Suprapubic skin (tissue), 4 donors: ENCODE results near the gene SPR. TPM values are rescaled to one million over a fixed set of nuclear protein-coding genes. Genes with fewer than 3 reads are reported as not detected.
"Not testable (repeated sequence)": the region's sequence is repeated elsewhere in the genome, so short reads cannot be mapped to it uniquely, and the experiment has no call there.

Experiments
- DNase-seq, 2 donors: peaks; one replicate each; pipeline ENCODE4 v3.0.0-alpha.2; 2019; ENCODE audit warnings: low spot score in 2 of 2
- H3K27ac ChIP-seq: fragments of 200-600 bp; sonication (generic); one replicate; pipeline ENCODE4 v1.5.1; 2019
- H3K27me3 ChIP-seq: fragments of 200-600 bp; sonication (generic); one replicate; pipeline ENCODE4 v1.5.1; 2019
- H3K36me3 ChIP-seq: fragments of 200-600 bp; sonication (generic); one replicate; pipeline ENCODE4 v1.5.1; 2019
- H3K4me1 ChIP-seq: fragments of 200-600 bp; sonication (generic); one replicate; pipeline ENCODE4 v1.5.1; 2019
- H3K4me3 ChIP-seq: fragments of 200-600 bp; sonication (generic); one replicate; pipeline ENCODE4 v1.5.1; 2019; ENCODE audit warnings: mild to moderate bottlenecking
- H3K9me3 ChIP-seq: fragments of 200-600 bp; sonication (generic); one replicate; pipeline ENCODE4 v1.5.1; 2019
- CTCF ChIP-seq, 2 donors: fragments of 200-600 bp in 1 of 2; fragments of 450-650 bp in 1 of 2; sonication (generic) in 1 of 2; IDR thresholded peaks; one replicate each; pipeline ENCODE4 v1.5.1; 2016 to 2019; ENCODE audit warnings: antibody characterized with exemption in 2 of 2, mild to moderate bottlenecking in 1 of 2, moderate library complexity in 1 of 2
- EP300 ChIP-seq: sonication (generic); formaldehyde crosslinking; IDR thresholded peaks from one replicate; pipeline ENCODE4 v1.6.1; 2017; ENCODE audit warnings: antibody characterized with exemption
- POLR2A ChIP-seq, 2 donors: fragments of 450-650 bp; IDR thresholded peaks; one replicate each; pipeline ENCODE4 v1.6.1; 2017; ENCODE audit warnings: antibody characterized with exemption in 2 of 2, mild to moderate bottlenecking in 2 of 2, moderate library complexity in 2 of 2
- POLR2AphosphoS5 ChIP-seq, 3 donors: sonication (generic); formaldehyde crosslinking; IDR thresholded peaks; one replicate each; pipeline ENCODE4 v1.6.1; 2017; ENCODE audit warnings: antibody characterized with exemption in 3 of 3
- WGBS: methylation state at CpG from one replicate; pipeline ENCODE4 v1.1.5; 2018; 5-methylcytosine and 5-hydroxymethylcytosine counted together
- total RNA-seq, 4 donors: library from RNA; depleted of rRNA; stranded (reverse); fragments of >200 nt; gene quantifications; one replicate each; pipeline ENCODE4 v1.1.0, GENCODE V29; 2016

Gene SPR
- total RNA-seq, 4 donors from 2014 or later = 11.9 to 14.2 (median 14.1) TPM

- H3K36me3 ChIP-seq = no peaks in the 10 kb centered on the region
- no peaks in the 10 kb centered on the region for H3K9me3 ChIP-seq
- no peak for DNase-seq
- H3K4me1 ChIP-seq = no peaks in the 10 kb centered on the region
- H3K4me3 ChIP-seq = no peak overlapping the region
- no peak overlapping the region for H3K27ac ChIP-seq
- TF ChIP-seq CTCF (IDR thresholded peaks at IDR 0.05) (no peak), POLR2A (IDR thresholded peaks at IDR 0.05) (no peak), EP300 (no peak), POLR2AphosphoS5 (IDR thresholded peaks at IDR 0.05) (no peak)
- 71% methylated on average over 3 of the region's 3 CpGs for WGBS
- peaks cover 64% of the 10 kb centered on the region for H3K27me3 ChIP-seq
Measured at GRCh38 chr2:72901426-72901825, 14.2 kb downstream of the SPR start.

- not testable (repeated sequence) for DNase-seq, H3K4me1 ChIP-seq, H3K4me3 ChIP-seq, H3K27ac ChIP-seq, H3K36me3 ChIP-seq, H3K9me3 ChIP-seq
- WGBS = 82% methylated on average over 13 of the region's 13 CpGs
- peaks cover 92% of the 10 kb centered on the region for H3K27me3 ChIP-seq
Measured at GRCh38 chr2:72907369-72907768, 20.2 kb downstream of the SPR start.

- Histone ChIP-seq H3K27ac (no peak overlapping the region), H3K27me3 (peaks cover 94% of the 10 kb centered on the region)
Measured at GRCh38 chr2:72908741-72909140, 21.5 kb downstream of the SPR start.

GRCh38 chr2:72911256-72911655 lies 24.0 kb downstream of the SPR start:
- Histone ChIP-seq H3K27me3 (peaks cover 99% of the 10 kb centered on the region), H3K36me3 (no peaks in the 10 kb centered on the region), H3K4me3 (no peak overlapping the region), H3K4me1 (peaks cover 17% of the 10 kb centered on the region), H3K27ac (no peak overlapping the region), H3K9me3 (no peaks in the 10 kb centered on the region)
- DNase-seq = no peak
- WGBS = 41% methylated on average over 1 of the region's 1 CpG
- TF ChIP-seq EP300 (no peak), POLR2A (IDR thresholded peaks at IDR 0.05) (no peak), POLR2AphosphoS5 (IDR thresholded peaks at IDR 0.05) (no peak), CTCF (IDR thresholded peaks at IDR 0.05) (no peak)

More at GRCh38 chr2:72908741-72909140, 21.5 kb downstream of the SPR start:
- TF ChIP-seq POLR2AphosphoS5 (IDR thresholded peaks at IDR 0.05) = no peak
- TF ChIP-seq EP300 = no peak
- no peak for TF ChIP-seq POLR2A (IDR thresholded peaks at IDR 0.05)
- no peak for TF ChIP-seq CTCF (IDR thresholded peaks at IDR 0.05)
- H3K4me3 ChIP-seq = no peak overlapping the region
- H3K9me3 ChIP-seq = no peaks in the 10 kb centered on the region
- H3K4me1 ChIP-seq = no peaks in the 10 kb centered on the region
- no peaks in the 10 kb centered on the region for H3K36me3 ChIP-seq
- 83% methylated on average over 3 of the region's 3 CpGs for WGBS
- no peak for DNase-seq

- TF ChIP-seq EP300 (no peak), CTCF (IDR thresholded peaks at IDR 0.05) (no peak)
- peaks cover 41% of the 10 kb centered on the region for H3K4me1 ChIP-seq
- DNase-seq = peak in 1 of 2 donors; percentile 40
- H3K36me3 ChIP-seq = no peaks in the 10 kb centered on the region
- no peak overlapping the region for H3K4me3 ChIP-seq
- H3K27ac ChIP-seq = no peak overlapping the region
- 17% methylated on average over 7 of the region's 7 CpGs for WGBS
- peaks cover 99% of the 10 kb centered on the region for H3K27me3 ChIP-seq
- H3K9me3 ChIP-seq = no peaks in the 10 kb centered on the region
Measured at GRCh38 chr2:72913486-72914205, 26.4 kb downstream of the SPR start.

DNA sequence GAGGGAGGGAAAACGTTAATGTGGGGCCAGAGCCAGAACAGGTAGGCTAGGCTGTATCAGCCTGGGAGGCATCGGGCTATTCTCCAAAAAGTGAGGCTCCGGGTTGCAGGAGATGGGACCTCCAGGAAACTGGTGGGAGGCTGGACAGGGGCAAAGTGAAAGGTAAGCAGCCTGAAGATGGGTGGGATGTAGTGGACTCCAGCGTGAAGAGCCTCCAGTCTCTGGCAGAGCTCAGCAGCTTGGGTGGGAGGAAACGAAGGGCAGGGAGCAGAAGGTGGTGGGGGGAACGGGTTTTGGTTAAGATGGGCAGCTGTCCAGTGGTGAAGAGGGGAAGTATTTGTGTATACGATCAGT lies 27.0 kb downstream of the SPR start:
- Histone ChIP-seq H3K27ac (no peak overlapping the region), H3K4me3 (no peak overlapping the region), H3K4me1 (peaks cover 44% of the 10 kb centered on the region), H3K9me3 (no peaks in the 10 kb centered on the region), H3K36me3 (no peaks in the 10 kb centered on the region), H3K27me3 (peaks cover 100% of the 10 kb centered on the region)
- 11% methylated on average over 7 of the region's 7 CpGs for WGBS
- no peak for TF ChIP-seq POLR2A (IDR thresholded peaks at IDR 0.05)
- no peak for TF ChIP-seq POLR2AphosphoS5 (IDR thresholded peaks at IDR 0.05)
- TF ChIP-seq EP300 = no peak
- TF ChIP-seq CTCF (IDR thresholded peaks at IDR 0.05) = no peak
- DNase-seq = peak in 1 of 2 donors; percentile 29
